ENCODE results near the gene SLC26A6.

SLC26A6 gene

DNA sequence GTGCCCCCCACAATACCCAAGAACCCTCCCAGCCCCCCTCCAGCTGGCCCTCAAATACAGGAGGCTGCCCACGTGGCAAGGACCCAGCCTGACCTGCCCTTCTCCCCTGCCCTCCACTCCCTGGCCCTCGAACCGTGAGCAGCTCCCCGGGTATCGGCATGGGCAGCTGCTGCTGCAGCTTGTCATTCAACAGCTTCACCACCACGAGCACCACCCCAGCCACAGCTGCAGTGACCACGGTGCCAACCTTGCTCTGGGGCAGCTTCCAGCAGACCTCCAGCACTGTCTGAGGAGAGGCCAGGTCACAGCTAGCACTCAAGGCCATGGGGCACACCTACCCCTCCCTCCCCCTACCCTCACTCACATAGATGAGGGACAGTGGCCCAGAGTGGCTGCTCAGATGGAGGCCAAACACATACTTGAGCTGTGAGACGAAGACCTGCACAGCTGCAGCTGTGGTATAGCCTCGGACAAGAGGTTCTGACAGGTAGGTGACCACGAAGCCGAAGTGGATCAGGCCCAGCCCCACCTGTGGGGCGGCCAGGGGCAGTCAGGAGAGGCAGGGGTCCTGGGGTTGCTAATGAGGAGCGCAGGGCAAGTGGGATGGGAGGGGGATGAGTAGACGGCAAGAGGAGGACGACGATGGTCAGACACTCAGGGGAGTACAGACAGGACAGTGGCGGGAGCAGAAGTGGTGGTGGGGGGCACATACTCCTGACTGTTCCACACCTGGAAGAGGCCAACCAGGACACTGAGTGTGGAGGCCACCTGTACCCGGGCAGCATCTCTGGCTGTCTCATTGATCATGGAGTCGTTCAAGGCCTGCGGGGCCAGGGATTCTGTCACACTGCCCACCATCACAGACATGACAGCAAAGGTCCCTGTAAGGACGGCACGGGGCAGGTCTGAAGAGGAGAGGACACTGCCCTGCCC is 3.5 kb downstream of the SLC26A6 start:
- no peak for DNase-seq (ENCODE audit: low spot score)

DNA sequence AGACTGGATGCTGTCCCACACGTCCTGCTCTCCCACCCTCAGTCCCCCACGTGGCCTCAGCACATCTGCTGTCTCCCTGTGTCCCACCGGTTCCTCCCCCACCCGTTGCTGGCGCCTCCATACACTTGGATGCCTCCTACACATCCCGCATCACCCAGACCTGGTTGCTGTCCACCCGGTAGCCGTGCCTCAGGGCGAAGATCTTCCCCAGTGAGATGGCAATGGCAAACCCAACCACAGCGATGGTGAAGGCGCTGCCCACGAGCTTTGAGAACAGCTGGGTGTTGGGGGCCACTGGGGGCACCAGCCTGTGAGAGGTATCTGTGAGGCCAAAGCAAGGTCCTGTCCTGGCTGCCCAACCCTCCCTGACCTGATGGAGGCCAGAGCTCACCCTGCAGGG is 4.4 kb downstream of the SLC26A6 start:
- no peak for DNase-seq (ENCODE audit: low spot score)

DNA sequence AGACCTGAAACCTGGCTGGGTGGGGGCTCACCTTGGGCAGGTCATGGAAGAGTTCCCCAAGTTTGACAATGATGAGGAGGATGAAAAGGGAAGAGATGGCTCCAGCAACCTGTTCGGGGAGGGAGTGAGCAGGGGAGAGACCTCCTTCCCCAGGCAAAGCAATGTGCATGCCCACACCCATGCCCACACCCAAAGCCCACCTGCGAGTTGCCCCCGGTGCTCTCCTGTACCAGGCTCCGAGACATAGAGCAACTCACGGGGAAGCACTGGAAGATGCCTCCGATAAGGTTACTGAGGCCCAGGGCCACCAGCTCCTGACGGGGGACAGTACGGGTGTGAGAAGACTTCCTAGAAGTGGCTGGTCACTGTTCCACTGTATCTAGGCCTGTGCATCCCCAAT is 4.9 kb downstream of the SLC26A6 start:
- no peak for DNase-seq (ENCODE audit: low spot score)

DNA sequence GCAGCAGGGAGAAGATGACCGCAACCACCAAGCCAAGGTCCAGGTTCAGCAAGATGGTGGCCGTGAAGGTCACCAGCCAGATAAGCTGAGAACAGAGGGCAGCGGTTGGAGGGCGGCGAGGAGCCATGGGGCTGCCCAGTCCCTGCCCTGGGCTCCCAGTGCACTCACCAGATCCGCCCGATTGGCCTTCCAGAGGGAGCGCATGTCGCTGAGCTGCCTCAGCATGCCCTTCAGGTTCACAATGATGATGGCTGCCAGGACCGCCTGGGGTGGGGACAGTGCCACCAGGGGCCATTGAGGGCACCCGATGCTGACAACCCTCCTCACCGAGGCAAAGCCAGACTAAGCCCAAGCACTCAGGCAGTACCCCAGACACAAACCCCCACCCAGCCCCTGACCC is 5.4 kb downstream of the SLC26A6 start:
- no peak for DNase-seq (ENCODE audit: low spot score)

DNA sequence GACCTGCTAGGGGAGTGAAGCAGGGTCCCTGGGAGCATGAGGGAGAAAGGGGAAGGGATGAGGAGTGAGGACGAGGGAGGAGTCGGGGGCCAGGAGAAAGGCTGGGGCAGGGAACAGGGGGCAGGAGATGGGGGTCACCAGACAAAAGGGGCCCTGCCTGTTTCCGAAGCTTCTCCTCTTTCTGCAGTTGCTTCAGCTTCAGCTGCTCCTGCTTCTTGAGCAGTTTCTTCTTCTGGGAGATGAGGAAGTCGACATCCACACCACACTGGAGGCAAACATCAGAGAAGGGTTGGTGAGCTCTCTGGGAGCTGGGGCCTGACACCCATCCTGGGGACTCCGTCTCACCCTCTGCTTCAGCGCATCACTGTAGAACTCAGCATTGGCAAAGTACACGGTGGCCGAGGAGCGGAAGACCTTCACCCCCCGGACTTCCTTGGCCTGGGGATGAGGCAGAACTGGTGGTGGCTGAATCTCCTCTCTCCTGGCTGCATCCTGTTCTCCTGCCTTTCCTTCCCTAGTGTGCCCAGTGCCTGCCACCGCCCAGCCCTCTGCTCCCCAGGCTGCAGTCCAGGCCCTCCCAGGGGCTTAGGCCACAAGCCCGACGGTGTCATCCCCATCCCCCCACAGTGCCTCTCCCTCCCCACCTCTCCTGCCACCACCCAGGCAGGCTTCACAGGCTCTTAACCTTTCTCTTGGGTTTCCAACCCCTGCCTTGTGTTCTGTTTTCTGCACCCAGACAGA is 6.8 kb downstream of the SLC26A6 start:
- DNase-seq (ENCODE audit: low spot score) = no peak

DNA sequence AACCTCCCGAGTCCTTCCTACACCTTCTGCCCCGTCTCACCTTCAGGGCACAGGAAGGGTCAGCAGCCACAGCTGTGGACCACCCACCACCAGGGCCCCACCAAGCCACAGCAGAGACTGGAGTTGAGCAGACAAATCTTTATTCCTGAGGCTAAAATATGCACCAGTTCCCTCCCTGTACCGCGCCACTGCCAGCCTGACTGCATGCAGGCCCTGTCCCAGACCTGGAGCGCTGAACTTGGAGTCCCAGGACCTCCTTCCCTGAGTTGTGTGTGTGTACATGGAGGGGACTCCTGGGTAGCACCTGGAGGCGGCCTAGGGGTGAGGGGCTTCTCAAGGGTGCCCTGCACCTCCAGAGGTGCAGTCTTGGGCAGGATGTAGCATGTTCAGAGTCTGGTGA is 9.7 kb downstream of the SLC26A6 start:
- no peak for DNase-seq (ENCODE audit: low spot score)

DNA sequence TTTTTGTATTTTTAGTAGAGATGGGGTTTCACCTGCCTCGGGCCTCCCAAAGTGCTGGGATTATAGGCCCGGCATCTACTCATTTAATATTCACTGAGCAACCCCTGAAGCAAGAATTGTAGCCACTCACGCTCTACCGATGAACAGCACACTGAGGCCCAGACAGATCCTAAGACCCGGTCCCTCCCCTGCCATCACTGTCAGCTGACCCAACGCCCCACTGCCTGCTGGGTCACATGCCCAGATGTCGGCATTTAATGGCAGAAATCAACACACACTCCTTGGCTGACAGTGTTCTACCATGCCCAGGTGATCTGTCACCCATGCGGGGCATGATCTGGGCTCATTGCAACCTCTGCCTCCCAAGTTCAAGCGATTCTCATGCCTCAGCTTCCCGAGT is 10.5 kb downstream of the SLC26A6 start:
- DNase-seq (ENCODE audit: low spot score) = no peak

DNA sequence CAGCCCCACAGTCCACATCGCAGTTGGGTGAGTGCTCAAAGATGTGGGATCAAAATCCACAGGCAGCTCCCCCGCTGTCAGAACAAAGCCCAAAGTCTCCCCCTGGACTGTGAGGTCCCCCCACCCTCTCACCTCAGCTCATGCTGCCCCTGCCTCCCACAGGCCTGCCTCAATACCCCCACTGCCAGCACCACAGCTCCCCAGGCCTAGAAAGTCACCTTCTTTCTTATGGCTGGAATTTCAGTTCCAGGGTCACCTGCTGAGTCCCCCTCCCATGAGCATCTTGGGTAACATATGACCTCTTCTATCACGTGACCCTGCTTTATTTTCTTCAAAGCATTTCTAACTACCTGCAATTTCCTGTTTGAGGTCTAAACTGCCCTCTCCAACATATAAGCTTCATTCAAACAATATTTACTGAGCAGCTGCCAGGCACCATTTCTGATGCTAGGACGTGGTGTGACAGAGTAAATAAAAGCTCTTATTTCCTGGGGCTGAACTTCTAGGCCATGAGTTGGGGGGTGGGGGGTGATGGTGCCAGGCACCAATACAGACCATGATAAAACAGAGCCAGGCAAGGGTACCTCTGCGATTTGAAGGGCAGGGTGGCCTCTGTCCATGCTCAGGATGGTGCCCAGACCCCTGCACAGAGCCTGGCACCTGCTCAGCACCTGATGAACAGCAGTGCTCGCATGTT is 11.3 kb downstream of the SLC26A6 start:
- DNase-seq (ENCODE audit: low spot score) = no peak

DNA sequence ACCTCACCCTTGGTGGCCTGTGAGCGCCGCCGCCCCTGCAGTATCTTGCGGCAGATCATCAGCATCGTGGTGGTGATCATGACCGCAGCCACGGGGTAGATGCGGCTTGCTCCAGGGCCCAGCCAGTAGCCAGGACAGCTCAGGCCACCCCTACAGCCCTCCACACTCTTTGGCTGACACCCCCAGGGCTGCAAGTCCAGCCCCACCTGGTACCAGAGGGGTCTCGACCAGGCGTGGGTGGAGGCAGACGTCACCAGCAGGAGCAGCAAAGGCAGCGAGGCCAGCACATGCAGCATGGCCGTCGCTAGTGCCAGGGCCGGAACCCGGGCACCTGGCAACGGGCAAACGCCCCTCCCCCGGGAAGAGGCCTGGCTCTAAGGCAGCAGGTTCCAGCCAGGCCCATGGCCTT is 13.8 kb downstream of the SLC26A6 start, which contains the start of gene TMEM89:
TSS of gene TMEM89 (minus strand) at position 309 of the 409 bp plus-strand sequence. CDS start at position 296, 13 bp downstream.
- DNase-seq (ENCODE audit: low spot score) = no peak

DNA sequence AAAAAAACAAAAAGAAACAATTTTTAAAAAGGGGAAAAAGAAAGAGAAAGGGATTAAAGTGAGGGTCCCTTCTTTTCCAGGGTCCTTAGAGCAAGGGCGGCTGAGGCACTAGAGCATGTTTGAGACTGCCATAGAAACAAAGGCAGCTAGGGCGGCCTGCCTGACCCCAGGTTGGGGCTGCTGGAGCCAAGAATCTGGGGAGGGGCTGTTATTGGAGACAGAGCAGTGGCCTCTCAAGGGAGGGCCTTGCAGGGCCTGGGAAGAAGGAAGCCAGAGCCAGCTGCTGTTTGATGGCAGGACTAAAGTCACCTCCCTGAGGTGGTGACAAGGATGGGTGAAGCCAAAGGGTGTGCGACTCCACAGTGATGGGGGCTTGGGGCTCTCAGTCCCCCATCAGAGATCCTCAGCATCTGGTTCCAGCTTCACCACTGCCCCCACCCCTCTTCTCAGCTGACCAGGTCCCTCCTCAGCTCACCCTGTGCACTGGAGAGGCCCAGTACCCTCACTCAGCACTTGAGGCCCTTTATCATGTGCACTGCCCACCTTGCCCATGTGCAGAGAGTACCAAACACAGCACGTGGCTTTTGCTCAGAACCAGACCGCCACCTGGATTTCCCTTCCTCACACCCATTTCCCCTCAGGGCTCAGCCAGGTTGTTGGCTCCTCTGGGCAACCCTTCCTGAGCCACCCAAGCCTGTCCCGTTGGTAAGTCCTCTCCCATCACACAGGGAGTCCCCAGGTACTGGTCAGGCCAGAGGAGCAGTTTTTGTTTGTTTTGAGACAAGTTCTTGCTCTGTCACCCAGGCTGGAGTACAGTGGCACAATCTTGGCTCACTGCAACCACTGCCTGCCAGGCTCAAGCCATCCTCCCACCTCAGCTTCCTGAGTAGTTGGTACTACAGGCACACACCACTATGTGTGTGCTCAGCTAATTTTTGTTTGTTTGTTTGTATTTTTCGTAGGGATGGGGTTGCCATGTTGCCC is 15.4 kb downstream of the SLC26A6 start:
- no peak for DNase-seq (ENCODE audit: low spot score)

DNA sequence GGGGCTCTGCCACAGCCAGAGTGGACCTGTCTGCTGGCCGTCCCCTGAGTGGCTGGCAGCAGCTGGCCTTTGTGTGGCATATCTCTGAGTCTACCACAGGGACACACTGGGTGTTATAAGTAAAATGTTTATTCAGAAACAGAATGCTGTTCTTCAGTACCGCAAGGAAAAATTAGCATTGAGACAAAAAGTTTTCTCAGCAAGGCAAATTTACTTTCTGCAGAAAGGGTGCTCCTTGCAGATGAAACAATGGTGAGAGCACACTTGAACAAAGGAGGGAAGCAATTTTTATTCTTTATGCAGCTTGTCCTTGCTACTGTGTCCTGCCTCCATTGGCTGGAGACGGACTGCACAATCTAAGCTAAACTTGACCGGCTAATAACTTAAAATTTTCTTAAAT is 17.7 kb downstream of the SLC26A6 start:
- DNase-seq (ENCODE audit: low spot score) = no peak

DNA sequence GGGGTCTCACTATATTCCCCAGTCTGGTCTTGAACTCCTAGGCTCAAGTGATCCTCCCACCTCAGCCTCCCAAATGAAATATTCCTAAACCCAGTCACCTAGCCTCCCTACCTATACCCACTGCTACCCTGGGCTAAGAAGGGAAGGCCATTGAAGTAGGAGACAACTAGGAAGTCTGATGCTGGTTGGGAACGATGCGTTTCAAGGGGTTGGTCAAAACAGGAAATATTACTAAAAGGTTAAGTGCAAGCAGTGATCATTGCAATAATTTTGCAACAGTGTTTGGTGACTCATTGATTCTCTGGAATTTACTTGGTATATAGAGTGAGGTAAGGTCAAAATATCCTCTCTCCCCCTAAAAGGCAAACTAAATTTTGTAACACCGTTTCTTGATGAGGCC is 21.2 kb downstream of the SLC26A6 start:
- no peak for DNase-seq (ENCODE audit: low spot score)

DNA sequence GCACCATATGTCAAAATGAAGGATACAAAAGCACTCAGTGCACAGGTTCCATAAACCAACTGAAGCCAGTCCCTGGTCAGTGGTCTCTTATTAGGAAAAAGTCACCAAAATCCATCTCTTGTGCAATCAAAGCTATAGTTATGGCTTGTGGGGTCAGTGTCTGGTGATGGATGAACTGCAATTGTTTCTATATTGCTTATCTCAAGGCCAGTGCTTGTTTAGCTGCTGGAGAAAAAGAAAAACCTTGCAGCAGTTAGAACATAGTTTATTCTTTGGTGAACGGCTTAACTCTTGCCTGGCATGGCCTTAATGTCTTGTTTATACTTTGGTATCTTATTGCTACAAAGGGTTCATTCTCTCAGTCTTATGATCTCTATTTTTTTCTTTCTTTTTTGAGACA is 23.0 kb downstream of the SLC26A6 start:
- no peak for DNase-seq (ENCODE audit: low spot score)

DNA sequence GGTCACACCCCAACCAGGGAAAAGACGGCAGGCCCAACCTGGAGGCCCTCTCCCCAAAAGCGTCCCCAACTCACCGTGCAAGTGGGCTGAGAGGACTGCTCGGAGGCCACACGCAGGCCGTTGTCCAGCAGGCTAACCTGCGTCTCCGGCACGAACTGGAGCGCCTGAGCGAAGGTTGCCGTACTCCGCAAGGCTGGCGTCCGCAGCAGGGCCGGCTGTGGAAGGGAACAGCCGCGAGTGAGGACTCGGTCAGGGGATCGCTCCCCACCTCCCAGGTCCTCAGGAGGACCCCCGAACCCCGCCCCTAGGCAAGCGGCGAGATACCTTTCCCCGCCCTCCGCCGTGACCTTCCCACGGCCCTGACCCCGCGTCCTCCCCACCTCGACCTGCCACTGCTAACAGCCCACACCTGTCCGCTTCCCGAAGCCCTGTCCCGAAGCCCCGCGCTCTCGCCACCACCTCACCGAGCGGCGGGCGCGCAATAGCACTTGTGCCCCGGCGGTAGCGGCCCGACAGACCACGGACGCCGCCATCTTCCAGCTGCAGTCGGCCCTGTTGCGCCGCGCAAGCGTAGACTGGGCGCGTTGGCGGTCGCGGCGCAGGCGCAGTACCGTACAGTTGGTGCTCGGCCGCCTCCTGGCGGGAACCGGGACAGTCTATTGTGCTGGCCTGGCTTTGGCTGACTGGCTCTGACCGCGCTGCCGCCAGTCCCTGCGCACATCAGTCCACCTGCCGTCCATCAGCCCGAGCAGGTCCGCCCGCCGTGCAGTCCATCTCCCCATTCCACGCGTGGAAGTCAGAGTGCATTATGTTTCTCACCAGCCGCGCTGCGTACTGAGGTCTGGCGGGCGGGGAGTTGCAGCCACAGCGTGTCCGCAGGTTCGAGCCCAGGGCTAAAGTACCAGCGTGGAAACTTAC is 25.9 kb downstream of the SLC26A6 start, which contains the start of gene UQCRC1:
TSS of gene UQCRC1 (minus strand) at position 559 of the 918 bp plus-strand sequence. CDS start at position 533, 26 bp downstream.
- DNase-seq (ENCODE audit: low spot score) = peak; percentile 94

DNA sequence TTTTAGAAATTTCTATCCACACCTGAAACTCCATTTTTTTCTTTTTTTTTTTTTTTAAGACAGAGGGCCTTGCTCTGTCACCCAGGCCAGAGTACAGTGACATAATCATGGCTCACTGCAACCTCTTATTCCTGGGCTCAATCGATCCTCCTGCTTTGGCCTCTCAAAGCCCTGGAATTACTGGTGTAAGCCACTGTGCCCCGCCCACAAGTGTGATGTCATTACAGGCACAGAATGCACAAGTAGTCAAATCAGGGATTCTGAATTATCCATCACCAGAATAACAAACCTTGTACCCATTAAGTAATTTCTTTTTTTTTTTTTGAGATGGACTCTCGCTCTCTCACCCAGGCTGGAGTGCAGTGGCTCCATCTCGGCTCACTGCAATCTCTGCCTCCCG is 27.7 kb downstream of the SLC26A6 start:
- DNase-seq (ENCODE audit: low spot score) = no peak

DNA sequence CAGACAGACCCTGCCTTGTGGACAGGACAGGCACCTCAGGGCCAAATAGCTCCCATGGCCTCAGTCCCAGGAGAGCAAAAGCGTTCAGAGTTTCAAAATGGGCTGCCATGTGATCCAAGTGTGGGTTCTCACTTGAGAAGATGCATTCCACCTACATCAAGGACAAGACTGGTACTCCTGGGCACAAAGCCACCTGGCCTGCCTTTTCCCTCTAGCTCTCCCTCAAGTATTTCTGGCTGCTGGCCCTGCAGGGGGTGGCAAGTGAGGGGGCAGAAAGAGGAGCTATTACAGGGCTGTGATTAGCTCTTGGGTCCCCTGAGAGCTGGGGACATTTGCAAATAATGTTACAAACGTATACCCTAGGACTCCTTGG is 33.7 kb downstream of the SLC26A6 start:
- no peak for DNase-seq (ENCODE audit: low spot score)

DNA sequence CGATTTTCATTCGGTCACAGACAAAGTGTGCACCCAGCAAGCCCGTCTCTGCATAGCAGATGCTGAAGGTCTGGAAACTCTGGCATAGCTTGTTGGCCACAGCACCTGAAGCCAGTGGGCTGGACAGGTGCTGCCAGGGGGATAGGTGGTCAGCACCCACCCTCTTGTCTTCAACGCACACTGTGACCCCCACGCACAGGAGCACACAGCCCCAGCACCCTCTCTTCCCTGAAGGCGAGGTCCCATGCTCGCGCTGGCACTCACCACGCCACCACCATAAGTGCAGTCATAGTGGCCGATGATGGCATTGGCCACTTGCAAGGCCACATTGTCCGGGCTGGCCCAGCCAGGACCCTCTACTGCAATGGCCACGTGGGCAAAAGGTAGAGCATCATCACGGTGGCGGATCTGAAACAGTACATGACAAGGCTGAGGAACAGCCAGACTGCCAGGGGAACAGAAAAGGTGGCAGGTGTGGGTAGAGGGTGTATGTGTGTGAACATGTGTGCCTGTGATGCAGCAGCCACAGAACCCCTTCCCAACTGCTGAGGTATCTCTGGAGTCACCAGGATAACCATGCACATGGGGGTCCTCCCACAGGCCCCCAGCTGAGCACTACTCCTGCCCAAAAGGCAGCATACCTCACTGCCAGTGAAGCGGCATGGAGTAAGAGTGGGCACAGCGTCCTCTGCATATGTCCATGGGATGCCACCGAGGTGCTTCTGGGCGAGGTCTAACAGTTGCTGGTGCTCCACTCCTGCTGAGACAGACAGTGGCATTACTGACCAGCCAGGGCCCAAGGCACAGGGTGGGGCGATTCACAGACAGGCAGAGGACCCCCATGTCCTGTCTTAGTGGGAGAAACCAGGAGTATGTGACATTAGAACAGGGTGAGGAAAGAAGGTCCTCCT is 34.3 kb downstream of the SLC26A6 start:
- no peak for DNase-seq (ENCODE audit: low spot score)

DNA sequence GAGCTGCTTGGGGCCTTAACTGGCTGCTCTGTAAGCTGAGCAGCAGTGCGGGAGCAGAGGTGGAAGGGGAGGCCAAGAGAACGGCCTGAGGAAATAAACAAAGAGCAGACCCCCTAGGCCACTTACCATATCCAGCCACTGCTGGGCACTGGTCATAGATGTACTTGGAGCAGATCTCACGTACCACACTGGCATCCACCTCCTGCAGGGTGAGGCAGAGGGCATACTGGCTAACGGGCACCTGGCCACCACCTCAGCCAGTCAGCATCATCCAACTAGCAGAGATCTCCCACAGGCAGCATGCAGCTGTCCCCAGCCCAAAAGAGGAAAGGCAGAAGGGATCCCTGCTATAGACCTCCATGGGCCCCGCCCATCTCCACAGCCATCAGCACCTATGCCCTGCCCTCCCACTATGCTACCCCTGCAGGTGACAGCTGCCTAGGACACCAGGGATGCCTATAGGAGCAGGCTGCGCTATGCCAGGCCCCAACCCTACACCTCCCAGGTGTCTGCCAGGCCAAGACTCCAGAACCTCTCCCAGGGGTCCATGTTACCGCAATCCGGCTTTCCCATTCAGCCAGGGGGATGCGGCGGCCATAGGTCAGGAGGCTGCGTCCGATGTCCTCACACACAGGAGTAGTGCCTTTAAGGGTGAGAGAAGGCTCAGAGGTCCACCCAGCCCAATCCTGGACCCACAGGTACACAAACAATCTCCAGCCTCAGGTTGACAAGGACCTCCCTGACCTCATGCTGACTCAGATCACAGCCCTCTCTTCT is 35.6 kb downstream of the SLC26A6 start:
- no peak for DNase-seq (ENCODE audit: low spot score)

All from hematopoietic multipotent progenitor cell treated with erythropoietin and hydrocortisone succinate and interleukin-3 and kit ligand, for 17 days (in vitro differentiated cells).